Lower leg skin (tissue), 4 donors: Measurements from ENCODE around the gene MTSS2. TPM values are rescaled to one million over a fixed set of nuclear protein-coding genes. Genes with fewer than 3 reads are reported as not detected.

Source experiments
- DNase-seq, 2 donors: peaks; one replicate each; pipeline ENCODE4 v3.0.0-alpha.2; 2019; ENCODE audit warnings: low spot score in 2 of 2
- H3K4me3 ChIP-seq: fragments of 200-600 bp; sonication (generic); 2 replicates; pipeline ENCODE4 v1.5.1; 2017; ENCODE audit warnings: mild to moderate bottlenecking, low read depth; ENCODE audit not compliant: poor library complexity, severe bottlenecking
- CTCF ChIP-seq, 3 donors: fragments of 450-650 bp; IDR thresholded peaks; one replicate each; pipeline ENCODE4 v1.5.1; 2016; ENCODE audit warnings: antibody characterized with exemption in 3 of 3, mild to moderate bottlenecking in 3 of 3, moderate library complexity in 2 of 3
- POLR2A ChIP-seq, 2 donors: fragments of 450-650 bp; IDR thresholded peaks; one replicate each; pipeline ENCODE4 v1.6.1; 2016 to 2017; ENCODE audit warnings: antibody characterized with exemption in 2 of 2, mild to moderate bottlenecking in 1 of 2, moderate library complexity in 1 of 2
- WGBS, 2 donors: methylation state at CpG; one replicate each; pipeline ENCODE4 v1.1.5; 2018; 5-methylcytosine and 5-hydroxymethylcytosine counted together
- intact Hi-C: fragments of 100-400 bp; cut with DNase I; formaldehyde crosslinking; loops from one replicate; pipeline ENCODE4 v1.15.0; 2023; ENCODE audit warnings: low total_unique reads
- total RNA-seq, 4 donors: library from RNA; depleted of rRNA; stranded (reverse); fragments of >200 nt; gene quantifications; one replicate each; pipeline ENCODE4 v1.1.0, GENCODE V29; 2016

MTSS2 gene
- total RNA-seq, 4 donors from 2014 or later: 18.4 to 55.5 (median 25.2) TPM

DNA sequence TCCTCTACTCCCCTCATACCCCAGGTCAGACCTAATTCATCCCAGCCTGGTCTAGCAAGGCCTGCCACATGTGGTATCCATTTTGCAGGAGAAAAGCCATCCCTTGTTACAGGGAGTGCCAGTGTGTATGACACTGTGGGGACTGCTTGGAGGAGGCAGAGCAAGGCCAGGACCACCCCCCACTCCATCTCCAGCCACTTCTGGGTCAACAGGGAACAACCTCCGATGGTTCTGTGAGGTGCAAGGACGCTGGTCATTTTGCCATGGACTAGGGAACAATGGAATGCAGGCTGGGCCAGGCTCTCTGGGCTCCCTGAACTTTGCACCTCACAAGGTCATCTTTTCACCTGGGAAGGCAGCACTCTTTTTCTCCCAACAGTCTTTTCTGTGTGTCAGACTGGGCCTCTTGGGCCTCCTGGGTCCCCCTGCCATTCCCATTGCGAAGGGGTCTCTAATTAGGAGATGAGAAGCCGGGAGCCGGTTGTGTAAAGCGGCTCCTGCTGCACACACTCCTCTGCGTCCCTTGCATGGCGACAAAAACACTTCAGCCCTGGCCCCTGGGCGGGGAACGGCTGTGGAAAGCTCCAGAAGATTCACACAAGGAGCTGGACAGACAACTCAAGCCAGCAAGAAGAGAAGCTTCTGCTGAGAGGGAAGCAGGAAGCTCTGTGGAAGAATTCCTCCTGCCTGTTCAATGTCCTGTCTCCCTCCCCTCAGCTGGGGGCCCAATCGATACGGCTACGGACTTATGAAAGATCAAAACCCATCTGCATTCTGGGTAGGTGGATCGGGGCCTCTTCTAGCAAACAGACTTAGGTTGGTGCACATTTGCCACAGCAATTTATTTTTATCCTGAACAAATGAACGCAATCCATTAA, 38.5 kb upstream of the MTSS2 start:
- intact Hi-C loops: no loop called here

DNA sequence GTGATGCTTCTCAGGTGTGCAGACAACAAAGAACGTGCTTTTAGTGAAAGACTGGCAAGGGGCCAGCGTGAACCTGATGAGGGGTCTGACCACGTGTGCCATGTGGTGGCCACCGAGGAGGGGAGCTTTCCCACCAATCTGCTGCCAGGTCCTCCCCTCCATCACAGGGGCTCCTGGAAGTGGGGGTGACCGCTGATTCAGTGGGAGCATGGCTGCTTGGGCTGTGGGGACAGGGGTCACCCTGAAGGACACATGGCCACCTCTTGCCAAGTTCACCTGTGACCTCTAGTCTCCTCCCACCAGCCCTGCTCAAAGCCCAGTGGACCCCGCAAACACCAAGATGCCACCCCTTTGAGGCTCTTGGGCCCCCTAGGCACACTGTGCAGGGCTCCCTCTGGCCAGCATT, 37.9 kb upstream of the MTSS2 start:
- TF ChIP-seq POLR2A (IDR thresholded peaks at IDR 0.05): no peak
- TF ChIP-seq CTCF (IDR thresholded peaks at IDR 0.05): no peak
- WGBS, 2 donors: 80 to 88% methylated on average over 5 to 6 of the region's 6 CpGs
- no peak overlapping the region for H3K4me3 ChIP-seq
- intact Hi-C loops: no loop called here
- no peak for DNase-seq

More for the DNA sequence above, 38.5 kb upstream of the MTSS2 start:
- WGBS, 2 donors: 86 to 95% methylated on average over 15 of the region's 15 CpGs
- DNase-seq: no peak
- no peak overlapping the region for H3K4me3 ChIP-seq
- TF ChIP-seq CTCF (IDR thresholded peaks at IDR 0.05) (no peak), POLR2A (IDR thresholded peaks at IDR 0.05) (no peak)

GRCh38 chr16:70721202-70721963, 35.5 kb upstream of the MTSS2 start:
- TF ChIP-seq CTCF (IDR thresholded peaks at IDR 0.05): no peak
- TF ChIP-seq POLR2A (IDR thresholded peaks at IDR 0.05): no peak
- DNase-seq: no peak
- H3K4me3 ChIP-seq: no peak overlapping the region
- WGBS, 2 donors: 90 to 91% methylated on average over 16 to 18 of the region's 18 CpGs
- intact Hi-C loops: no loop called here

DNA sequence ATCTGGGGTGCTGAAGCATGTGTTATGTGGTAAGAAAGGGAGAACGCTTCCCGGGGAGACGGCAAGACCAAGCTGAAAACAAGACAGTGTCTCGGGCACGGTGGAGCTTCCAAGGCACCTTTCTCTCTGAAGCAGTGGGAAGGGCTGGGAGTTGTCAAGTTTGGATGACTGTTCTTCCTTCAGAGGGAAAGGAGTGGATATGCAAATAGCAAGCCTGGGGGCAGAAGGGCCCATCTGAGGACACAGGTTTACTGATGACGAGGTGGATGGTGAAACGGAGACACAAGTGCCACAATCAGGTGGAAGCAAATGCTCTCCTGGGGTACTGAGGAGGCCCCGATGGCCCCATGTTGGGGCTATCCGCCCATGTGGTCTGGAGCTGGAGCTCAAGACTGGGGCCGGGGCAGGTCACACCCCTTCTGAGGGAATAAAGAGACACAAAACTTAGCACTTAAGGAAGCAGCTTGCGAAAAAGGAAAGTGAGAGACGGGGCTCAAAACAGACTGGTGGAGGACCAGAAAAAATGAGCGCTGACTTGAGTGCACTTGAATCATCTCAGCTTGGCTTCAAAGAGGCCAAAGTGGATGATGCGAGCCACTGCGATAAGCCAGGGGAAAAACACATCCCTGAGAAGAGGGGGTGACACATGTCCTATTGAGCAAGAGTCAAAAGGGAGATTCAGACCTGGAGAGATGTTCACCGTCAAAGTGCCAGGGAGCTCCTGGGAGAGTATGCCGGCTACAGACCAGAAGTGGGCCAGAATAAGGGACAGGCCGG, 34.8 kb upstream of the MTSS2 start:
- WGBS, 2 donors: 89 to 92% methylated on average over 18 of the region's 18 CpGs
- no peak for DNase-seq
- intact Hi-C loops: no loop called here
- H3K4me3 ChIP-seq: no peak overlapping the region
- TF ChIP-seq CTCF (IDR thresholded peaks at IDR 0.05) (no peak), POLR2A (IDR thresholded peaks at IDR 0.05) (no peak)

GRCh38 chr16:70717065-70717464, 31.2 kb upstream of the MTSS2 start:
- DNase-seq: no peak
- 98 to 99% methylated on average over 9 of the region's 9 CpGs for WGBS, 2 donors
- intact Hi-C loops: no loop called here
- TF ChIP-seq POLR2A (IDR thresholded peaks at IDR 0.05) (no peak), CTCF (IDR thresholded peaks at IDR 0.05) (no peak)
- H3K4me3 ChIP-seq: no peak overlapping the region
